Erythroblast (primary cell): Measurements from ENCODE around the gene BMAL2.

ENCODE experiments used
- DNase-seq, 2 experiments: peaks; one replicate each; lab custom pipeline; 2025; lab: John Stamatoyannopoulos, UW
- GATA1 ChIP-seq: IDR thresholded peaks from 2 replicates; pipeline ENCODE4 v1.6.1; 2011; ENCODE audit warnings: low read depth, mild to moderate bottlenecking, control low read depth, low read length, moderate library complexity
- POLR2A ChIP-seq: IDR thresholded peaks from 2 replicates; pipeline ENCODE4 v1.6.1; 2011; ENCODE audit warnings: mild to moderate bottlenecking, low read length

Gene BMAL2, protein sequence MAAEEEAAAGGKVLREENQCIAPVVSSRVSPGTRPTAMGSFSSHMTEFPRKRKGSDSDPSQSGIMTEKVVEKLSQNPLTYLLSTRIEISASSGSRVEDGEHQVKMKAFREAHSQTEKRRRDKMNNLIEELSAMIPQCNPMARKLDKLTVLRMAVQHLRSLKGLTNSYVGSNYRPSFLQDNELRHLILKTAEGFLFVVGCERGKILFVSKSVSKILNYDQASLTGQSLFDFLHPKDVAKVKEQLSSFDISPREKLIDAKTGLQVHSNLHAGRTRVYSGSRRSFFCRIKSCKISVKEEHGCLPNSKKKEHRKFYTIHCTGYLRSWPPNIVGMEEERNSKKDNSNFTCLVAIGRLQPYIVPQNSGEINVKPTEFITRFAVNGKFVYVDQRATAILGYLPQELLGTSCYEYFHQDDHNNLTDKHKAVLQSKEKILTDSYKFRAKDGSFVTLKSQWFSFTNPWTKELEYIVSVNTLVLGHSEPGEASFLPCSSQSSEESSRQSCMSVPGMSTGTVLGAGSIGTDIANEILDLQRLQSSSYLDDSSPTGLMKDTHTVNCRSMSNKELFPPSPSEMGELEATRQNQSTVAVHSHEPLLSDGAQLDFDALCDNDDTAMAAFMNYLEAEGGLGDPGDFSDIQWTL

DNA sequence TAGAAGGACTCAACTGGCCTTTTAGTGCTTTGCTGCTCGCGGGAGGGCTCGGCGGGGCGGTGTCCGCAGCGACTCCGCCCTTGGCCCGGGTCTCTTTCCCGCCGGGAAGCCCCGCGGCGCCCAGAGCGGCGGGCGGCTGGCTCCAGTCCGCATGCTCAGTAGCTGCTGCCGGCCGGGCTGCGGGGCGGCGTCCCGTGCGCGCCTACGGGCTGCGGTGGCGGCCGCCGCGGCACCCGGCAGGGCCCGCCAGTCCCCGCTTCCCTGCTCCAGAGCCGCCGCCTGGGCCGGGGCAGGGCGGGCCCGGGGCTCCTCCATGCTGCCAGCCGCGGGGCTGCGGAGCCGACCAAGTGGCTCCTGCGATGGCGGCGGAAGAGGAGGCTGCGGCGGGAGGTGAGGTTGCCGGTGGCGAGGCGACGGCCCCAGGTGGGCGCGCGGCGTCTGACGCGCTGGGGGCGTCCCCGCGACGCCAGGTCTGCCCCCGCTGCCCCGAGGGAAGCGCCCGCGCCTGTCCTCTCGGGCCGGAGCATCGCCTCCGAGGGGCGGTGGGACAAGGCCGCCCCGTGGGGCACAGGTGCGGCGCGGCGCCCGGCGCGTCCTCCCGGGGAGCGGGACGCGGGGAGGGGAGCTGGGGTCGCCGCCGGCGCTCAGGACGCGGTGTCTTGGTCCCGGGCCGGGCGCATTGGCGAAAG is at the start of gene BMAL2:
Gene BMAL2, plus strand, starts transcription at position 123 of the 689 bp plus-strand sequence. Its CDS starts 237 bp downstream, at position 360.
- DNase-seq, result peak; percentile 55 to 56
- TF ChIP-seq GATA1 (no peak), POLR2A (no peak)

DNA sequence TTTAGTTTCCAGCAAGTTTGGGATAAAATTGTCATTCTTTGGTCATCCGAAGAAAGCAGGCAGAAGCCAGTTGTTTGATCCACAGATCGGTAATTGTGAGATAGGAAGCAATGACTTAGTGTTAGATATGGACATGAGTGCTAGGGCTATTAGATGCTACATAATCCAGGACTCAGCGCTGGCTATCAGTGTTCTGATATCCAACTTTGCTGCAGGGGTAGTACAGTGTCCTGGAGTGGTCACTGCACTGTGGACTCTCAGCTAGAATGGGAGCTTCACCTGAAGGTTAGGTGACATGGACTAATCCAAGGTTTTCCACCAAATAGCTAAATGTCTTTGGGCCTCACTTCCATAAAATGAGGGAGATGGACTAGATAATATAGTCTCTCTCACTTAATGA is 48.6 kb upstream of the BMAL2 start:
- TF ChIP-seq POLR2A, result no peak
- TF ChIP-seq GATA1, result no peak
- no peak for DNase-seq

DNA sequence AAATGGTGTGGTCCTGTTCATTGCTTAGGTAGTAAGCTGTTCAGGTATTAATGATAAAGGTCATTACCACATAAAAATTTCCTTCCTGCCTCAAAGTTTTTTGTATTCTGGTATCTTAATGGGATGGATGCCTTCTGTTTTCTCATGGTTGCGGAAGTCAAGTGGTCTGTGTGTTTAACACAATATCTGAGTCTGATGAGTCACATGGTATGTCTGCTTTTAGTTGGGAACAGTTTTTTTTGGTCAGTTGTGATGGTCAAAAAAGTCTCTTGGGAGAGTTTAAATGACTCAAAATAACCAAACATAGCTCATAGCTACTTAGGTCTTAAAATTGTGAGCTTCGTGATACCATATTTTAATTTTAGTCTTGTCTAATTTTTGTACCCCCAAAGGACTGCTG is 47.9 kb upstream of the BMAL2 start:
- no peak for DNase-seq
- no peak for TF ChIP-seq GATA1

DNA sequence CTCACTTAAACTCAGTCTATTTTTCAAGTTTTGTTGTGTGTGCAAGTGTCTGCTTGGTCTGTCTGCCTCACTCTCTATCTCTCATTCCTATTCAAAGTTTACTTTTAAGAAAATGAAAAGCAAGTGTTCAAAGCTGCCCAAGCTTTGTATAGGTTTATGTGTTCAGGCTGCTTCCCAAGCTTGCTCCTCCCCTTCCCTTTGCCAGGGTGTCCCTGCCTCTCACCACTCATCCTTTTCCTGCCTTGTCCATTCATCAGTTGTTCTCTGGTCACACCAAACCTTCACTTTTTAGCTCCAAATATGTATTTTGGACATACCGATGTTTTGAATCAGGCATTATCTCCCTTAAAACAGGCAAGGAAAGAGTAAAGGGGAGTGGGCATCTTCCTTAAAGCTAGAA is 47.2 kb upstream of the BMAL2 start:
- no peak for DNase-seq
- TF ChIP-seq GATA1, result no peak
- TF ChIP-seq POLR2A, result no peak

DNA sequence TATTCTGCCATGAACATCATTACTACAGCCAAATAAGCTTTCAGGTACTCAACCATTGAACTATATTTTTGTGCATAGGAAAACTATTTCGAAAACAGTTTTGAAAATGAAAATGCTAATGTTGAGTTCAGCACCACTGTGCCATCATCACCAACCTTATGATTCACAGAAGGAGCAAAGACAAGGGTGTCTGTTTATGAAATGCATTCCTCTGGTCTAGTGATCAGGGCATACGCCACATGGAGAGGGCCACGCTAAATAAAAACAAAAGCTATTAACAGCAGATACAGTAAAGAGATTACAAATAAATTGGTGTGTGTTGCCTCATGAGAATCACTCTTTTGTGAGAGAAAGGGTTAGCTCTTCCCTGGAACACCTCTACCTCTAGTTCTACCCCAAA is 43.2 kb upstream of the BMAL2 start:
- TF ChIP-seq POLR2A (no peak), GATA1 (no peak)
- DNase-seq, result no peak

DNA sequence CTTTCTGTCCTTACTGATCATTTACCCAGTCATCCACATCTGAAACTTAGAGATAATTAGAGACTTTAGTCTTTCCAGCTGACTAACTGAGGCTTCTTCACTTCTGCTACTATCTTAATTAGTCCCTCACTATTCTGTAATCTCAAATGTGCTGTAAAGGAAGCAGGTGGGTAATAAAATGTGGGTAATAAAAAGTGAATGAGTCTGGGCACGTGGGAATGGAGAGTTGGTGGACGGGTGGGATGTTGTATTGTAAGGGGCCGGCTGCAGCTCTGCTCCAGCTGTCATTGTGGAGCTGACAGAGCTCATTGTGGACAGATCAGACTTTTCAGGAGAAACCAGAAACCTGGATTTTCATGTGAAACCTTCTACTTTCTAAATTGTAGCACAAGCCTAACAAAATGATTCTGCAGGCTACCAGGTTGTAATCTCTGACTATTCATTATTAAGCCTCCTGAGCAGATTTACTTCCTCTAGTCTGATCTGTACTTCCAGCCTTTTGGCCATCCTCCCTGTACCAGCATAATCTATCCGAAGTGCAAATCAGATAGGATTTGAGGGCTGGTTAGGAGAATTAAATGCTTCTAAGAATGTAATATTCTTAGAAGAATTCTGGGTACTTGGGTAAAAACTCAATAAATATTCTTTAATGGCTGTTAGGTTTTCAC is 42.0 kb upstream of the BMAL2 start:
- no peak for TF ChIP-seq GATA1
- TF ChIP-seq POLR2A, result no peak
- no peak for DNase-seq

DNA sequence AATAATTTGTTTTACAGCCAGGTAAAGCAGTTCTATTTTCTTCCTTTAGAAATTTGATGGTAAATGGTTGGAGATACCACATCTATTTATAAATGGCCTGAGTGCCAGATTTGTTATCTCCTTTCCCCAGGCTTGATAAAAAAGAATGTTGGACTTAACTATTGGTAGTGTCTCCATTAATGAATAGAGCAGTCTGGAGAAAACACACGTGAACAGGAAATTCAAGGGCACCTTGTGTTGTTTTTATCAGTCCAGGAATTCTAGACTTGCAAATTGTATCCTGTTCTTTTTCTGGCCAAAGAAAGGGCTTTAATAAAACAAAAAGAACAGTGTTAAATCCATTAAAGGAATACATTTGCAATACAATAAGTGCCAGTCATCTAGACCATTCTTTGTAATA is 40.8 kb upstream of the BMAL2 start:
- no peak for DNase-seq
- TF ChIP-seq GATA1 (no peak), POLR2A (no peak)

DNA sequence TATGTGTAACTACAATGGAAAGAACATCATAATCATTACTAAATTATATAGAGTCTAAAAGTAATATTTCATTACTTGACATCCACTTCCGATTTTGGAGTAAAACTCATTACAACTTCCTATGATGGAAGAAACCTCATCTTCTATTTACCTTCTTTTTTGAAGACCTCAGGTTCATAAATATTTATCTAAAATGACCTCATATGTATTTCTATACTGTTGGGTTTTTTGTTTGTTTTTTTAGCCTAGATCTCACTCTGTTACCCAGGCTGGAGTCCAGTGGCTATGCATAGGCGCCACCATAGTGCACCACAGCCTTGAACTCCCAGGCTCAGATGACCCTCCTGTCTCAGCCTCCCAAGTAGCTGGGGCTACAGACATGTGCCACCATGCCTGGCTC is 39.9 kb upstream of the BMAL2 start:
- TF ChIP-seq GATA1 (no peak), POLR2A (no peak)
- no peak for DNase-seq

DNA sequence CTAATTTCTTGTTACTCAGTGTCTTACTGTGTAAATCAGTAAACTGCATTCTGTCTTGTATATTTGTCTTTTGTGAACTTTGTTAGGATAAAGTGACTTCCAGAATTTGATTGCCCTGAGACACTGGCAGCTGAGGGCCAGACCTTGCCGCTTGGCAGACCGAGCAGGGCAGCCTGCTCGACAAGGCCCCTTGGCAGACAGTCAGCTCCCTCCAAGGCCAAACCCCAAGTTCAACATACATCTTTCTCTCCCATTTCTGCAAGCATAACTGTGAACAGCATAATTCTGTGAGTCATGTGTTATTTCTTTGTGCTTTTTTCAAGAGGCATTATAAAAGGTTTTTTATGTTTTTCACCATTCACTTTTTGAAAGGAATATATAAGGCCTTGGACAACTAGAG is 39.2 kb upstream of the BMAL2 start:
- no peak for TF ChIP-seq POLR2A
- TF ChIP-seq GATA1, result no peak
- no peak for DNase-seq

DNA sequence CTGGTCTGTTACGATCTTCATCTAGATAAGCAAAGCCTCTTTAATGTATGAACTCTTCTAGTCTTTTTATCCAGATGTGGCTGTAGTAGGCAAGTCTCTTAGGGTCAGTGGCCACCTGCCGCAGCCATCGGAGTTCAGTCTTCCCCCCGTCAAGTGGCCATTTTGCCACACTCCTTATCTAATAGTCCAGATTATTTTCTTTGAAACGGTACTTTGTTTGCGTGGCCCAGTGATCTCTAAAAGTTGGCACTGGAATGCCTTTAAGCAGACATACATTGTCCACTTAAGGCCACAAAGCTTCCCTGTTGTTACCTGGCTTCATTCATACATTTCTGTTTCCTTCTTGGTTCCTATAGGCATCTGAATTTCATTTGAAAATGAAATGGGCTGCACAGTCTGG is 36.0 kb upstream of the BMAL2 start:
- no peak for TF ChIP-seq POLR2A
- no peak for TF ChIP-seq GATA1
- no peak for DNase-seq

DNA sequence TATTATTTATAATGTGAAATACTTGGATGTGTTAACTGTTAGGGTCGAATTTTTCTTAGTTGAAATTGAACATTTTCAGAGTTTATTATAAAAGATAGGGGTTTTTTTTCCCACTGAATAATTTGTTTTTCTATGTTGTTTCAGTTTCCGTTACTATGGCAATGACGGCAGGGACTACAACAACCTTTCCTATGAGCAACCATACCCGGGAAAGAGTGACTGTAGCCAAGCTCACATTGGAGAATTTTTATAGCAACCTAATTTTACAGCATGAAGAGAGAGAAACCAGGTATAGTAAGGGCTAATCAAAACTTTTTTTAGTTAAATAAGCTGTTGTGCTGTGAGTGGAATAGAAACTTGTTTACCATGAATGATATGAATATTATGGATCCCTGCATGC is 35.1 kb upstream of the BMAL2 start:
- TF ChIP-seq POLR2A, result no peak
- no peak for TF ChIP-seq GATA1
- no peak for DNase-seq

DNA sequence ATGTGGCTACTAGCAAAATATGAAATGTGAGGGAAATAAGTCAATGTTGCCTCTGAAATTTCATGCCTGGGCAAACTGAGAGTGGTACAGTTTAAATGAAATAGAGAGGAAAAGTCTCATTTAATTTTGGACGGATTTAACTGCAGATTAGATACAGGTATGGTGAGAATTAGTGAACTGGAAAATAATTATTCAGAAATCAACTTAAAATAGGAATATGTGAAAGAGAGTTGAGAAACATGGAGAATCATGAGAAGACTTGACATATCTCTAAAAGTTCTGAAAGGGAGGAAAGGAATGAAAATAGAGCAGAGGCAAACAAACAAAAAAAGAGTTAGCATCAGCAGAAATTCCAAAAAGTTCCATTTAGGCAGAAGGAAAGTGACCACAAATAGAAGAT is 33.5 kb upstream of the BMAL2 start:
- TF ChIP-seq POLR2A (no peak), GATA1 (no peak)

DNA sequence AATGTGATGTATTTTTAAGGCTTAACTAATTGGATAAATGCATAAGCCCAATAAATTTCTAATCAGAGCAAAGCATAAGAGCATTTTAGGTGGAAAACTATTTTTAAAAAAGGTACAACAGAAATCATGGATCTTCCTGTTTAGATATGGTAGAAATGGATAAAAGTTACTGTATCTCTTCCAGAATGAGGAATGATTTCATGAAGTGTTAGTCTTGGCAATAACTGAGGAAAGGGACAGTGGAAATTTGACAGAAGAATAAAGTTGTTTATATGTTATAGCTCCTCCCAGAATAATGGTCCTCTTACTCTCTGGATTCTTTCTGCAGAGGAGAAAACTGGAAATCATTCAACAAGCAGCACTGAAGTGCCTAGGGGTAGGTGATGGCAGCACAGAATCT is 32.4 kb upstream of the BMAL2 start:
- no peak for DNase-seq
- no peak for TF ChIP-seq POLR2A
- TF ChIP-seq GATA1, result no peak

More for the DNA sequence above, 33.5 kb upstream of the BMAL2 start:
- no peak for DNase-seq
